Parathyroid adenoma (tissue), 2 donors: ENCODE results near the gene CCDC183.
"Not testable (repeated sequence)": the region's sequence is repeated elsewhere in the genome, so short reads cannot be mapped to it uniquely, and the experiment has no call there.

Source experiments
- H2AFZ ChIP-seq: fragments of 300-600 bp; sonication (generic); one replicate; pipeline ENCODE4 v1.7.0; 2017; ENCODE audit warnings: antibody characterized with exemption, mild to moderate bottlenecking
- H3K27ac ChIP-seq: fragments of 300-600 bp; sonication (generic); one replicate; pipeline ENCODE4 v1.7.0; 2017
- H3K27me3 ChIP-seq: fragments of 300-600 bp; sonication (generic); one replicate; pipeline ENCODE4 v1.7.0; 2017; ENCODE audit warnings: low read length; ENCODE audit not compliant: control insufficient read depth, insufficient read depth
- H3K36me3 ChIP-seq: fragments of 300-600 bp; sonication (generic); one replicate; pipeline ENCODE4 v1.7.0; 2017; ENCODE audit warnings: low read length; ENCODE audit not compliant: control insufficient read depth, insufficient read depth
- H3K4me1 ChIP-seq: fragments of 300-600 bp; sonication (generic); one replicate; pipeline ENCODE4 v1.7.0; 2017; ENCODE audit warnings: control low read depth
- H3K4me2 ChIP-seq: fragments of 300-600 bp; sonication (generic); one replicate; pipeline ENCODE4 v1.7.0; 2017; ENCODE audit warnings: low read length
- H3K4me3 ChIP-seq: fragments of 300-600 bp; sonication (generic); one replicate; pipeline ENCODE4 v1.7.0; 2017; ENCODE audit warnings: low read depth, low read length
- H3K79me2 ChIP-seq: fragments of 300-600 bp; sonication (generic); one replicate; pipeline ENCODE4 v1.7.0; 2017; ENCODE audit warnings: control low read depth
- H3K9ac ChIP-seq: fragments of 300-600 bp; sonication (generic); one replicate; pipeline ENCODE4 v1.7.0; 2017; ENCODE audit warnings: mild to moderate bottlenecking
- H3K9me3 ChIP-seq: fragments of 300-600 bp; sonication (generic); one replicate; pipeline ENCODE4 v1.7.0; 2017; ENCODE audit warnings: low read length; ENCODE audit not compliant: control insufficient read depth
- CTCF ChIP-seq: fragments of 300-600 bp; sonication (generic); IDR thresholded peaks from one replicate; pipeline ENCODE4 v1.7.0; 2017; ENCODE audit warnings: antibody characterized with exemption, mild to moderate bottlenecking
- donor health status: primary hyperparathyroidism.

The CCDC183 gene

GRCh38 chr9:136837146-136837855 is 41.2 kb downstream of the CCDC183 start:
- H3K9me3 ChIP-seq: no peaks in the 10 kb centered on the region
- TF ChIP-seq CTCF: no peak
- no peak overlapping the region for H3K9ac ChIP-seq
- no peaks in the 10 kb centered on the region for H3K27me3 ChIP-seq
- no peak overlapping the region for H3K27ac ChIP-seq
- no peaks in the 10 kb centered on the region for H3K36me3 ChIP-seq
- H3K4me1 ChIP-seq: peaks cover 2% of the 10 kb centered on the region
- H2AFZ ChIP-seq: no peak overlapping the region
- no peak overlapping the region for H3K4me3 ChIP-seq
- no peak overlapping the region for H3K4me2 ChIP-seq
- H3K79me2 ChIP-seq: no peaks in the 10 kb centered on the region

DNA sequence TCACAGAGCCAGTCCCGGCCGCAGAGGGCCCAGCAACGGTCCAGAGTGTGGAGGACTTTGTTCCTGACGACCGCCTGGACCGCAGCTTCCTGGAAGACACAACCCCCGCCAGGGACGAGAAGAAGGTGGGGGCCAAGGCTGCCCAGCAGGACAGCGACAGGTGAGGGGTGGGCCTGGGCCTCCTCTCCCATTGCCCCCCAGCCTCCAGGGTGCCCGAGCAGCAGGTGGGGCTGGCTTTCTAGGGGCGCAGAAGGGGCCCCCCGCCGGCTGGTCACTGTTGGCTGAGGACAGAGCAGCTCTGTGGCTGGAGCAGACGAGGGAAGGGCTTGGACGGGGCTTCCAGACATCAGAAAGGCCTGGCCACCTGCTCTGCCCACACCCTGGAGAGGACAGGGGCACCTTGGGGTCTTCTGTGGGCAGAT is 41.7 kb downstream of the CCDC183 start:
- not testable (repeated sequence) for H3K27ac ChIP-seq, H3K36me3 ChIP-seq

DNA sequence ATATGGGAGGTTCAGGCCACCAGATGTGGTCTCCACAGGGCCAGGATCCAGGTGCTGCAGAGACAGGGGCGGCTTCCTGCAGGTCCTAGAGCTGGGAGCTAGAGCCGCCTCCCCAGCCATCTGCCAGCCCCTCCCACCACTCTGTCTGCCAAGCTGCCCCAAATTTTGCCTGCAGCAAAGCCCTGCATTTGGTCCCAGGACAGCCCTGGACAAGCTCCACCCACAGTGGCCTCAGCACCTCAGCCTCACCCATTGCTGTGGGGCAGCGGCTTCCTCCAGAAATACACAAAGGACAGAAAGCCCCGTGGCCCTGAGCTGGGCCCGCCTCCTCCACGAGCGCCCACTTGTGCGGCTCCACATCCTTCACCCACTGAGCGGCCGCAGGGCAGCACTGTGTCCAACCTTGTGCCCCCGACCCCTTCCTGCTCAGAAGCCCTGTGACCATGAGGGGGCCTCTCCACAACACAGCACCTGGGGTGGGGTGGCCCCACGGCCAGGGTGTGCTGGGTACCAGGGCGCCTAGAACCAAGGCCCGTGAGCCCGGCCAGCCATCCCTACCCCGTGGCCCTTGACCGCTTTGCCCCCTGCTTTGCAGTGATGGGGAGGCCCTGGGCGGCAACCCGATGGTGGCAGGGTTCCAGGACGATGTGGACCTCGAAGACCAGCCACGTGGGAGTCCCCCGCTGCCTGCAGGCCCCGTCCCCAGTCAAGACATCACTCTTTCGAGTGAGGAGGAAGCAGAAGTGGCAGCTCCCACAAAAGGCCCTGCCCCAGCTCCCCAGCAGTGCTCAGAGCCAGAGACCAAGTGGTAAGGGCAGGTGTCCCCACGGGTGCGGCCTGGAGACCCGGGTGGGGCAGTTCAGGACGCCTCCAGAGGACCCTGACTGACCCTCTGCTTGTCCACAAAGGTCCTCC is 42.4 kb downstream of the CCDC183 start:
- TF ChIP-seq CTCF: no peak
- no peak overlapping the region for H3K27ac ChIP-seq
- H3K36me3 ChIP-seq: no peaks in the 10 kb centered on the region
- no peaks in the 10 kb centered on the region for H3K27me3 ChIP-seq
- no peak overlapping the region for H3K4me2 ChIP-seq
- no peak overlapping the region for H2AFZ ChIP-seq
- H3K79me2 ChIP-seq: no peaks in the 10 kb centered on the region
- H3K9me3 ChIP-seq: no peaks in the 10 kb centered on the region
- no peak overlapping the region for H3K4me3 ChIP-seq
- H3K4me1 ChIP-seq: peaks cover 2% of the 10 kb centered on the region
- no peak overlapping the region for H3K9ac ChIP-seq

More for the DNA sequence above, 41.7 kb downstream of the CCDC183 start:
- H2AFZ ChIP-seq, H3K9me3 ChIP-seq, H3K79me2 ChIP-seq, H3K4me2 ChIP-seq, H3K27me3 ChIP-seq, H3K4me1 ChIP-seq, H3K4me3 ChIP-seq, H3K9ac ChIP-seq: not testable (repeated sequence)

GRCh38 chr9:136839229-136840139 is 43.3 kb downstream of the CCDC183 start:
- no peaks in the 10 kb centered on the region for H3K36me3 ChIP-seq
- TF ChIP-seq CTCF: no peak
- no peak overlapping the region for H3K4me3 ChIP-seq
- H3K27ac ChIP-seq: no peak overlapping the region
- peaks cover 2% of the 10 kb centered on the region for H3K4me1 ChIP-seq
- no peaks in the 10 kb centered on the region for H3K9me3 ChIP-seq
- H3K4me2 ChIP-seq: no peak overlapping the region
- no peak overlapping the region for H3K9ac ChIP-seq
- no peak overlapping the region for H2AFZ ChIP-seq
- H3K79me2 ChIP-seq: no peaks in the 10 kb centered on the region
- no peaks in the 10 kb centered on the region for H3K27me3 ChIP-seq
